Activated T-cell treated with anti-CD3 and anti-CD28 coated beads for 1 hour (primary cell): Measurements from ENCODE around the gene F7.
"Not testable (repeated sequence)": the region's sequence is repeated elsewhere in the genome, so short reads cannot be mapped to it uniquely, and the experiment has no call there.

ENCODE experiments used
- DNase-seq: peaks from one replicate; pipeline ENCODE4 v3.0.0-alpha.2; 2020; ENCODE audit warnings: low read depth

The F7 gene

GRCh38 chr13:113102727-113103126 lies 2.9 kb upstream of the F7 start:
- no peak for DNase-seq

- DNase-seq, result no peak
Measured at GRCh38 chr13:113103646-113104045, 1.9 kb upstream of the F7 start.

GRCh38 chr13:113105921-113106452 lies 396 bp downstream of the F7 start:
- DNase-seq, result no peak

GRCh38 chr13:113106711-113107351 lies 1.2 kb downstream of the F7 start:
- no peak for DNase-seq

GRCh38 chr13:113108521-113108920 lies 2.9 kb downstream of the F7 start:
- not testable (repeated sequence) for DNase-seq

- DNase-seq, result no peak
Measured at GRCh38 chr13:113109151-113110047, 3.8 kb downstream of the F7 start.

- no peak for DNase-seq
Measured at GRCh38 chr13:113110048-113110851, 4.7 kb downstream of the F7 start.

GRCh38 chr13:113110852-113111315 lies 5.3 kb downstream of the F7 start:
- no peak for DNase-seq

GRCh38 chr13:113111821-113112220 lies 6.2 kb downstream of the F7 start:
- DNase-seq, result not testable (repeated sequence)

GRCh38 chr13:113112475-113112874 lies 6.9 kb downstream of the F7 start:
- not testable (repeated sequence) for DNase-seq

- DNase-seq, result no peak
Measured at GRCh38 chr13:113112893-113113845, 7.6 kb downstream of the F7 start.

GRCh38 chr13:113113846-113114271 lies 8.3 kb downstream of the F7 start:
- no peak for DNase-seq

GRCh38 chr13:113114511-113115362 lies 9.1 kb downstream of the F7 start:
- no peak for DNase-seq

GRCh38 chr13:113115363-113116205 lies 10.0 kb downstream of the F7 start:
- DNase-seq, result no peak

- no peak for DNase-seq
Measured at GRCh38 chr13:113116206-113116800, 10.7 kb downstream of the F7 start.

- no peak for DNase-seq
Measured at GRCh38 chr13:113116871-113117271, 11.3 kb downstream of the F7 start.

- no peak for DNase-seq
Measured at GRCh38 chr13:113117335-113117872, 11.8 kb downstream of the F7 start.

- no peak for DNase-seq
Measured at GRCh38 chr13:113117911-113118260, 12.3 kb downstream of the F7 start.
